Right lobe of liver (tissue), 6 donors: ENCODE measurements around the gene DONSON. TPM values are rescaled to one million over a fixed set of nuclear protein-coding genes. Genes with fewer than 3 reads are reported as not detected.

Experiments
- ATAC-seq, 4 donors: fragments of 200-7000 bp; cut with Tn5 transposase; one replicate each; pipeline ENCODE4 v1.9.1; 2020; ENCODE audit warnings: mild to moderate bottlenecking in 4 of 4, moderate library complexity in 4 of 4
- DNase-seq, 3 donors: peaks; one replicate each; pipeline ENCODE4 v3.0.0-alpha.2; 2020
- H3K27ac ChIP-seq, 3 donors: fragments of 200-600 bp; one replicate each; pipeline ENCODE4 v1.8.0; 2022
- H3K27me3 ChIP-seq, 2 donors: fragments of 200-600 bp; one replicate each; pipeline ENCODE4 v1.8.0; 2022
- H3K36me3 ChIP-seq, 4 donors: fragments of 200-600 bp; sonication (generic) in 1 of 4; one replicate each; pipeline versions ENCODE4 v1.5.1 to v1.8.0; 2017 to 2022; ENCODE audit warnings: control low read depth in 1 of 4
- H3K4me1 ChIP-seq, 4 donors: fragments of 200-600 bp; sonication (generic) in 1 of 4; one replicate each; pipeline versions ENCODE4 v1.5.1 to v1.8.0; 2017 to 2022; ENCODE audit warnings: control low read depth in 1 of 4
- H3K4me3 ChIP-seq, 3 donors: fragments of 200-600 bp; one replicate each; pipeline ENCODE4 v1.8.0; 2022
- H3K9me3 ChIP-seq, 4 donors: fragments of 200-600 bp; sonication (generic) in 1 of 4; one replicate each; pipeline versions ENCODE4 v1.5.1 to v1.8.0; 2017 to 2022; ENCODE audit warnings: control low read depth in 1 of 4
- POLR2A ChIP-seq: fragments of 450-650 bp; IDR thresholded peaks from one replicate; pipeline ENCODE4 v1.6.1; 2017; ENCODE audit warnings: antibody characterized with exemption, mild to moderate bottlenecking
- WGBS: methylation state at CpG from one replicate; pipeline ENCODE4 v1.1.6; 2018; ENCODE audit warnings: low coverage, low lambda C conversion rate; ENCODE audit not compliant: insufficient coverage; ENCODE audit errors: missing lambda C conversion rate; 5-methylcytosine and 5-hydroxymethylcytosine counted together
- intact Hi-C, 2 donors: fragments of 100-400 bp; cut with DNase I; formaldehyde crosslinking; loops; one replicate each; pipeline versions ENCODE4 v1.11.2 to v1.14.1; 2022
- total RNA-seq, 6 experiments: library from RNA; depleted of rRNA in 2 of 6; stranded (reverse); fragments of >200 nt in 2 of 6; fragmentation: NEBNext Ultra II Directional in 3 of 6; extraction: Animal tissue kit (Norgen Biotek cat#: 25700) in 3 of 6; gene quantifications; one replicate each; pipeline versions ENCODE4 v1.1.0 to v1.2.4, GENCODE V29; 2016 to 2023
- TF ChIP-seq, protein P1 (sequence below), 4 donors: fragments of 200-600 bp in 3 of 4; fragments of 450-650 bp in 1 of 4; IDR thresholded peaks; one replicate each; pipeline versions ENCODE4 v1.5.1 to v1.8.0; 2016 to 2022; ENCODE audit warnings: antibody characterized with exemption in 4 of 4, mild to moderate bottlenecking in 2 of 4
- donor health status: DM: no; HTN: yes; CAD: no.
- donor health status: DM: no; HTN: no; CAD: no.
- donor health status: DM: no; HTN: no; CAD: no.
- donor health status: DM: no; HTN: yes; CAD: no.
- donor health status: DM: no; HTN: yes; CAD: no.

Gene DONSON
- total RNA-seq, 6 experiments from 2014 or later: 6.0 to 13.7 (median 8.4) TPM

DNA sequence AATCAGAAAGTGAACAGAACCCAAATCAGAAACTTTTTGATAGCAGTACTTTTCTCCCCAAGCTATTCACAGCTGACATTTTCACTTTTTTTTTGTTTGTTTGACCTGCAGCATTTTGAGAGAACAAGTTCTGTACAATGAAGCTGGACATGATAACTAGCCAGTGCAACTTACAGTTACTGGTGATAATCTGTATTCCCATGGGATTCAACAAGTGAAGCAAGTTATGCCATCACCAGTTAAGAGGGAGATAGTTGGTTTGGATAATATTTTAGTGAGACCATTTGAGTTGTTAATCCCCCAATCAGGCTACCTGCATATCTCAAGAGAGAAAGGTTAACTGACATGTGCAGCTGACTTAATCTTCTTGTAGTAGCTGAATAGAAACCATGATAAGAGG lies 27.5 kb downstream of the DONSON start:
- peaks cover 0 to 65% (median 36%) of the 10 kb centered on the region in 4 donors for H3K36me3 ChIP-seq
- intact Hi-C loops: no loop called here

DNA sequence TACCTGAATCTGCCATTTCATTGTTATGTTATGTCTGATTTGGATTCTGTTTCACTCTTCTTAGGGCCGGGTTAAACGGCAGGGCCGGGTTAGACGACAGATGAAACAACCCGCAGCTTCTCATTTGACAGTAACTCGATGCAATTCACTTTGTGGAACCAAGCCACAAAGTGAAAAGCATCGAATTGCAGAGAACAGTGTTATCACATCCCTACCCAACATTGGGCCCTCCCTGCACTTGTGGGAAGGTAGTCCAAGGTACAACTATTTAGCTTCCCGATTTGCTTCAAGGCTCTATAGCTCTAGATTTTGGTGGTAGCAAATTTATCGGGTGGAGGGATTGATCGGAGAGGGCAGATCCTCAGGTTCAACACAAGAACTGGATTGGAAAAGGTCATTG lies 28.7 kb downstream of the DONSON start:
- WGBS: 85% methylated on average over 10 of the region's 10 CpGs
- intact Hi-C loops: no loop called here
- TF ChIP-seq, protein P1, sequence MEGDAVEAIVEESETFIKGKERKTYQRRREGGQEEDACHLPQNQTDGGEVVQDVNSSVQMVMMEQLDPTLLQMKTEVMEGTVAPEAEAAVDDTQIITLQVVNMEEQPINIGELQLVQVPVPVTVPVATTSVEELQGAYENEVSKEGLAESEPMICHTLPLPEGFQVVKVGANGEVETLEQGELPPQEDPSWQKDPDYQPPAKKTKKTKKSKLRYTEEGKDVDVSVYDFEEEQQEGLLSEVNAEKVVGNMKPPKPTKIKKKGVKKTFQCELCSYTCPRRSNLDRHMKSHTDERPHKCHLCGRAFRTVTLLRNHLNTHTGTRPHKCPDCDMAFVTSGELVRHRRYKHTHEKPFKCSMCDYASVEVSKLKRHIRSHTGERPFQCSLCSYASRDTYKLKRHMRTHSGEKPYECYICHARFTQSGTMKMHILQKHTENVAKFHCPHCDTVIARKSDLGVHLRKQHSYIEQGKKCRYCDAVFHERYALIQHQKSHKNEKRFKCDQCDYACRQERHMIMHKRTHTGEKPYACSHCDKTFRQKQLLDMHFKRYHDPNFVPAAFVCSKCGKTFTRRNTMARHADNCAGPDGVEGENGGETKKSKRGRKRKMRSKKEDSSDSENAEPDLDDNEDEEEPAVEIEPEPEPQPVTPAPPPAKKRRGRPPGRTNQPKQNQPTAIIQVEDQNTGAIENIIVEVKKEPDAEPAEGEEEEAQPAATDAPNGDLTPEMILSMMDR (IDR thresholded peaks at IDR 0.05): no peak
- TF ChIP-seq POLR2A: no peak
- H3K4me3 ChIP-seq: no peak overlapping the region
- no peak for DNase-seq
- H3K27ac ChIP-seq: no peak overlapping the region
- H3K4me1 ChIP-seq: no peaks in the 10 kb centered on the region
- H3K9me3 ChIP-seq: no peaks in the 10 kb centered on the region
- ATAC-seq: no peak
- H3K36me3 ChIP-seq: peaks cover 0 to 72% (median 38%) of the 10 kb centered on the region in 4 donors
- H3K27me3 ChIP-seq: no peaks in the 10 kb centered on the region

More for the DNA sequence above, 27.5 kb downstream of the DONSON start:
- H3K27me3 ChIP-seq: no peaks in the 10 kb centered on the region
- ATAC-seq (no peak), DNase-seq (no peak)
- no peaks in the 10 kb centered on the region for H3K4me1 ChIP-seq
- TF ChIP-seq, protein P1 (IDR thresholded peaks at IDR 0.05): no peak
- H3K27ac ChIP-seq: no peak overlapping the region
- no peak overlapping the region for H3K4me3 ChIP-seq
- H3K9me3 ChIP-seq: no peaks in the 10 kb centered on the region

DNA sequence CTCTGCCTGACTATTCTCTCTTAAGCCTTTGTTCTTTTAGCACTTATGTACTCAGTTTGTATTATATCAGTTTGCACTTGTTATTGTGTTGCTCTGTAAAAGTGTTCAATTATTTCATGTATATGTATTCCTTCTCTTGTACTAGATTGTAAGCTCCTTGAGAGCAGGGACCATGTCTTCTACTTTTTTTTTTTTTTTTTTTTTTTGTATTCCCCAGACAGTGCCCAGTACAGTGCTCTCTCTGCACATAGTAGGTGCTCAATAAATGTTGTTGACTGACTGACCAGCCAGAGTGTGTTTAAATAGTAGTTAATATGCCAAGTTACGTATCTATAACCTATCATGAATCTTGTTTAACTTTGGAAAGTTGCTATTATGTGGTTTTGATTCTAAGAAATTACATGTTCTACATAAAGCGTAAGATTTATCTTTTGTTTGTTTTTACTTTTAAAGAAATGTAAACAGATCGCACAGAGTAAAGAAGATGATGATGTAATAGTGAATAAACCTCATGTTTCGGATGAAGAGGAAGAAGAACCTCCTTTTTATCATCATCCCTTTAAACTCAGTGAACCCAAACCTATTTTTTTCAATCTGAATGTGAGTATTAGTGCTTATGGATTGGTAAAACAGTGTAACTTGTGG lies 29.6 kb downstream of the DONSON start:
- ATAC-seq: no peak
- no peak overlapping the region for H3K4me3 ChIP-seq
- intact Hi-C loops: no loop called here
- no peaks in the 10 kb centered on the region for H3K9me3 ChIP-seq
- H3K4me1 ChIP-seq: no peaks in the 10 kb centered on the region
- peaks cover 2 to 80% (median 43%) of the 10 kb centered on the region in 4 donors for H3K36me3 ChIP-seq
- no peak overlapping the region for H3K27ac ChIP-seq
- DNase-seq: no peak
- 53% methylated on average over 4 of the region's 4 CpGs for WGBS
- TF ChIP-seq POLR2A: no peak
- TF ChIP-seq, protein P1 (IDR thresholded peaks at IDR 0.05): no peak
- no peaks in the 10 kb centered on the region for H3K27me3 ChIP-seq

DNA sequence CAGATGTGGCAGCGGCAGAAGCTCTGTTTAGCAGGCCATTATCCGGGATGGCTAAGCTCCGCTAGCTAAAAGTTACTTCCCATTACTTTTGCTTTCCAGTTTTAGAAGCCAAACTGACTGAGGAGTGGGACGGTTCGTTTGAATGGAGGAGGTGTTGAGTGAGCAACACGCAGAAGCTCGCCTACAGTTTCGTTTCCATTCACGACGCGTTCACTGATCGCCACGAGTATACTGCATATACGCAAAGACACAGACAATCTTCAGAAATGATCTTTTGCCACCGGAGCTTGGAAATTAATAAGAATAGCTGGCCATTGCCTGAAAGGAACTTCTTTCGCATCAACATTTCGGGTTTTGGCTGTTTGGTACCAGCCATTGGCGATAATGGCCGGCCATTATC lies 31.0 kb downstream of the DONSON start:
- intact Hi-C loops: no loop called here
- Histone ChIP-seq H3K27me3 (no peaks in the 10 kb centered on the region), H3K9me3 (no peaks in the 10 kb centered on the region), H3K27ac (no peak overlapping the region), H3K4me3 (no peak overlapping the region), H3K4me1 (no peaks in the 10 kb centered on the region), H3K36me3 (peaks cover 17 to 90% (median 54%) of the 10 kb centered on the region in 4 donors)
- TF ChIP-seq, protein P1 (IDR thresholded peaks at IDR 0.05): no peak
- TF ChIP-seq POLR2A: no peak
- no peak for DNase-seq
- no peak for ATAC-seq
- 96% methylated on average over 17 of the region's 19 CpGs for WGBS

DNA sequence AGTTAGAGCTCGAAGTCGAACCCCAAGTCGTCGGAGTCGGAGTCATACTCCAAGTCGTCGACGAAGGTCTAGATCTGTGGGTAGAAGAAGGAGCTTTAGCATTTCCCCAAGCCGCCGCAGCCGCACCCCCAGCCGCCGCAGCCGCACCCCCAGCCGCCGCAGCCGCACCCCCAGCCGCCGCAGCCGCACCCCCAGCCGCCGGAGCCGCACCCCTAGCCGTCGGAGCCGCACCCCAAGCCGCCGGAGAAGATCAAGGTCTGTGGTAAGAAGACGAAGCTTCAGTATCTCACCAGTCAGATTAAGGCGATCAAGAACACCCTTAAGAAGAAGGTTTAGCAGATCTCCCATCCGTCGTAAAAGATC lies 33.5 kb downstream of the DONSON start:
- H3K27ac ChIP-seq: no peak overlapping the region
- intact Hi-C loops: no loop called here
- H3K36me3 ChIP-seq: peaks cover 24 to 87% (median 63%) of the 10 kb centered on the region in 4 donors
- no peak overlapping the region for H3K4me3 ChIP-seq
- 98% methylated on average over 16 of the region's 32 CpGs for WGBS
- DNase-seq (no peak), ATAC-seq (no peak)
- no peaks in the 10 kb centered on the region for H3K27me3 ChIP-seq
- no peaks in the 10 kb centered on the region for H3K4me1 ChIP-seq
- TF ChIP-seq POLR2A: no peak
- TF ChIP-seq, protein P1 (IDR thresholded peaks at IDR 0.05): no peak
- no peaks in the 10 kb centered on the region for H3K9me3 ChIP-seq
